AG09309 (cell line): ENCODE measurements around the gene PSMG4.

Experiments
- DNase-seq: peaks from one replicate; pipeline ENCODE4 v3.0.0-alpha.2; 2010; ENCODE audit warnings: low read depth
- H3K4me3 ChIP-seq: 2 replicates; pipeline ENCODE4 v1.5.1; 2011; ENCODE audit warnings: mild to moderate bottlenecking, low read depth, low read length, moderate library complexity; ENCODE audit not compliant: control insufficient read depth
- CTCF ChIP-seq: IDR thresholded peaks from 2 replicates; pipeline ENCODE4 v1.5.1; 2011; ENCODE audit warnings: mild to moderate bottlenecking, low read depth, low read length, inconsistent platforms; ENCODE audit not compliant: insufficient read depth, control insufficient read depth; ENCODE audit errors: missing control alignments

PSMG4 gene

GRCh38 chr6:3296537-3296936 is 37.8 kb downstream of the PSMG4 start:
- H3K4me3 ChIP-seq = no peak overlapping the region
- no peak for TF ChIP-seq CTCF
- DNase-seq = no peak

DNA sequence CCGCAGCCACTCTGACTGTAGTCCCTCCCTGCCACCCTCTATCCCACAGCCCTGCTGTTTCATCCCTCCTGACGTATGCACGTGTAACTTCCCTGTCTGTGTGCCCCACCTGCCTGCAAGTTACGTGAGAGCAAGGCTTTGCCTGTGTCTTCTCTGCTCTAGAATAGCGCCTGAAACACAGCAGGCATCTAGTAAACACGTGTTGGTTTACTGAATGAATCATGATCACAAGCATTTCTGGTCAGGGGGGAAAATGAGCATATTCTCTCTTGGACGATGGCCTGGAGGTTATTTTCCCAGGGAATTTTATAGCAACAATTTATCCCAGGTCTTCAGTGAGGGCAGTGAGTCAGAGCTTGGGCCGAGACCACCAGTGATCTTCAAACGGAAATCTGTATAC is 38.3 kb downstream of the PSMG4 start:
- no peak overlapping the region for H3K4me3 ChIP-seq
- no peak for DNase-seq
- TF ChIP-seq CTCF = no peak

GRCh38 chr6:3297909-3298308 is 39.2 kb downstream of the PSMG4 start:
- no peak overlapping the region for H3K4me3 ChIP-seq
- DNase-seq = no peak
- no peak for TF ChIP-seq CTCF

DNA sequence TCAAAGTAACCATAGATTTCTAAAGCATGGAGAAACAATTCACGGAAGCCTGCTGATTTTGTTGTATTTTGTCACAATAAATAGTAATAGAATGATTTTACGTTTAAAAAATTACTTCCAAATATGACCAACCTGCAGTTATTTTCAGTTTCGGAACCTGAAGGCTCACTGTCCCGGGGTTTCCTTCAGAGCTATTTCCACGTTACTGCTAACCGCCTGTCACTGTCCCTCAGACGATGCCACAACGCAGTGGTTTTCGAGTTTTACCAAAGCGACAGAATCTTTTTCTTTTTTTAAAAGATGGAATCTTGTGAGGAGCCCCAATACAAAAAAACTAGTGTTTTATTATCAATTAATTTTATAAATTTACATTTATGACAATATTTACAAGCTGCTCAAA is 40.5 kb downstream of the PSMG4 start:
- no peak for DNase-seq
- H3K4me3 ChIP-seq = no peak overlapping the region
- TF ChIP-seq CTCF = no peak

DNA sequence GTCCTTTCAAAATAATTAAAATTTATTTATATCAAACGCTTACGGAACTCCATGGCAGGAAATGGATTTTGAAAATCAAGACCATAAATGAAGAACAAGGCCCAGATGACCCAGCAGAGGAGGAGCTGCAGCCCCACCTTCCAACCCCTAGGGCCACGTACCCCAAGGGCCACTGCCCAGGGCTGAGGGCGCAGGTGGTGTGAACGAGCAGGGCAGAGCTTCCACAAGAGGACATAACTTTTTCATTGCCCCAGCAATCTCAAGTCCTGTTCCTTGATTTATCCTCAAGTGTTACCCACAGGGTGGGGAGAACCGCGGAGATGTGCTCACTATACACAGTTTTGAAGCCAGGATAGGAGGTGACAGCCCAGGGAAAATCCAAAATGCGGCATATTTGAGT is 42.8 kb downstream of the PSMG4 start:
- DNase-seq = no peak
- H3K4me3 ChIP-seq = no peak overlapping the region
- TF ChIP-seq CTCF = no peak

DNA sequence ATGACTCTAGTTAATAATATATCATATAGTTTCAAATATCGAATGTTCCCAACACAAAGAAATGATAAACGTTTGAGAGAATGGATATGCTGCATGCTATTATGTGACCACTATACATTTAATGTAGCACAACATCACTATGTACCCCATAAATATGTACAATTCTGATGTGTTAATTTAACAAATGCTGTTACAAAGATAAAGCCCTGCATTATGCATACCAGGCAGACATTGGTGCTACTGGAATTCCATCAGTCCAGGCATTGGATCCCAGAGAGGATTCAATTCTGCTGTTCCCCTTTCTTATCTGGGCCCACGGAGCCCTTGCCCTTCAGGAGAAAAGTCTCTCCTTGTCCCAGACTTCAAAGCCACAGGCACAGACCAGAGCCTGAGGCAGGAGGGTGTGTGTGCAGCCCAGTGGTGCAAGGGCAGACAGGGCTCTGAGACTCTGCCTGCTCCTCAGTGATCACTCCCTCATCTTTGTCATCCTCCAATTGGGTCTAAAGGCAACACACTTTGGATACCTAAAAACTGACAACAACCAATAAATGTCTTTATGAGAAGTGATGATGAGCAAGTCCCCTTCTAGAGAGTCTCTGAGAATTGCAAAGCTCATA is 45.2 kb downstream of the PSMG4 start:
- TF ChIP-seq CTCF = no peak
- DNase-seq = no peak
- H3K4me3 ChIP-seq = no peak overlapping the region

DNA sequence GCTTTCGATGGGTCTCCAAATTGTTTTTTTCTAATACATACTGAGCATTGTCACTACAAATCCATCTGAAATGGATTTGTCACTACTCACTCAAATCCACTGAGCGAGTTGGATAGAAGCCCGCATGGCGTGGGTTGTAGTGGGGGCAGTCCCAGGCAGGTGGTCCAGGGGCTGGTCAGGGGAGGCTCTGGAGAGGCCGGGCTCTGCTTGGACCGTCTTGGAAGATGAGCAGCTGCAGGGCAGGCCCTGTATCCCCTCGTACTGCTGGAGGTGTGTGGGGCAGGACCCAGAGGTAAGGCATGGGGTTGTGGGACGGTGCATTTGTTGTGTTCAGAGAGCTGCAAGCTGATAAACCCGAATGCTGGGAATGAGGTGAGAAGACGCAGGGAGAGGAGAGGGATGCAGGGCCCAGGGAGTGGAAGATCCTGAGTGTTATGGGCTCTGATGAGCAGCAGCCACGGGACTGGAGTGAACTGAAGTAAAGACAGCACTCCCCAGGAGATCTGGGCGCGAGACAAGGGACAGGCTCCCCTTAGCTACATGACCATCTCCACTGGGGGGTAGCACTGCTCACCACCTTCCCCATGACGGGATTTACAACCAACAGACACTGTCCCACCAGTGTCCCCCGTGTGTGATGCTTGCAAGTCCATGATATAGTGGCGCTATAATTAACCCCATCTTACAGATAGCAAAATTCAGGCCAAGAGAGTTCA is 45.9 kb downstream of the PSMG4 start:
- no peak for TF ChIP-seq CTCF
- no peak overlapping the region for H3K4me3 ChIP-seq

More for the DNA sequence above, 45.9 kb downstream of the PSMG4 start:
- DNase-seq = no peak
